HG03139 (cell line): ENCODE data around the gene COL4A2.
A peak's percentile ranks its signal among the peaks of the same experiment; 100 is the strongest.

ENCODE experiments used
- ATAC-seq: cut with Tn5 transposase; IDR thresholded peaks from one replicate; pipeline ENCODE4 v1.9.1; 2021; ENCODE audit not compliant: unreplicated experiment

Gene COL4A2

GRCh38 chr13:110351636-110352420, 44.7 kb downstream of the COL4A2 start:
- ATAC-seq: no peak

- no peak for ATAC-seq
These were observed 45.7 kb downstream of the COL4A2 start for GRCh38 chr13:110352735-110353134.

- ATAC-seq: no peak
These were observed 46.4 kb downstream of the COL4A2 start for GRCh38 chr13:110353339-110353977.

DNA sequence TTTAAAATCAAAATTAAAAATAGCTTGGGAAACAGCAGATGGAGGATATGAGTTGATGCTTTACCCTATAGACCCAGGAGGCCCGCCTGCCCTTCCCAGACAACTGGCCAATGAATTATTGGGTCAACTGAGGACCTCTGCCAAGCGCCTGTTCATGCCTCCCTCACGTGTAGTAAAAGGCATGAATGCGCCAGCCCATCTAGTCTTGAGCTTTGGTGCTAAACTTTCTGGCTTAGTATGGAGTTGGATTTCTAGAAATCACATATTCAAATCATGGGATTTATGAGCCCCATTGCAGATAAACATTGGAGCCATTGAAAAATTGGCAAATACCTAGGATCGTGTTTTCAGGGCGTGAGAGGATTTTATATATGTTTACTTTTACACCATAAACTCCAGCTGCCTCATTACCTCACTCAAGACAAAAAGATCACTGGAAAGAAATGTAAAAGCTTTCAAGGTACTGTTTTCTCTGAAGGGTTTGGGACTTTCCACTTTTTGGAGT, 47.1 kb downstream of the COL4A2 start:
- ATAC-seq: no peak

GRCh38 chr13:110354715-110355473, 47.8 kb downstream of the COL4A2 start:
- ATAC-seq: no peak

GRCh38 chr13:110356362-110356761, 49.3 kb downstream of the COL4A2 start:
- ATAC-seq: no peak

DNA sequence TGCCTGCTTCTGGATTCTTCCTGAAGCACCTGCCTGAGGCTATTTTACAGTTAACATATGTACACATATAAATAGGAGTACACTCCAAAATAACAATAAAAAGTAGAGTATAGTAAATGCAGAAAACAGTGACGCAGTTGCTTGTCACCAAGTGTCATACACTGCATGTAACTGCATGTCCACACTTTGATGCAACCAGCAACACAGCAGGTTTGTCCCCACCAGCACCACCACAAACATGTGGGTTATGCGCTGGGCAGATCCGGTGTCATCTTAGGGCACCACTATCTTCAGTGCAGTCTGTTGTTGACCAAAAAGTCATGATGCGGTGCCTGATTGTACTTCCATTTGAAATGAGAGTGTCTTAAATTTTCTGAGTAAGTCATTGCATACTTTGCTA, 51.3 kb downstream of the COL4A2 start:
- ATAC-seq: no peak

DNA sequence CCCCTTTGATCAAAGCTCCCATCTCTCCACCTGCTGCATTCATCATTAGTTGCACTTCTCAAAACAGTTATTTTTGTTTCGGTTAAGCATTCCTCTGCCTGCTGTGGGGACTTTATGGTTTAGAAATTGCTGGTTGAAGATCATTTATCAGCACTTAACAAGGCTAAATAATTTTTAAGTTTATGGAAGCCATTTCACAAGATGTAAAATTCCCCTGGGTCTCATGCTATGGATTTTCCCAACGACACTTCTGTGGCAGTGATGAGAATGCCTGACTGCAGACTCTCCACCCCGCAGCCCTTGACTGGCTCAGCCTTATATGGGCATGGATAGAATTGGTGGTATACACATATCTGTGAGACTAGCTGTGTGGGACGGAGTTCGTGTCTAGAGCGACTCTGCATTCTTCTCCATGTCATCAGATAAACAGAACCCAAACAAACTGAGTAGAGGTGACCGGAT, 52.8 kb downstream of the COL4A2 start:
- ATAC-seq: no peak

DNA sequence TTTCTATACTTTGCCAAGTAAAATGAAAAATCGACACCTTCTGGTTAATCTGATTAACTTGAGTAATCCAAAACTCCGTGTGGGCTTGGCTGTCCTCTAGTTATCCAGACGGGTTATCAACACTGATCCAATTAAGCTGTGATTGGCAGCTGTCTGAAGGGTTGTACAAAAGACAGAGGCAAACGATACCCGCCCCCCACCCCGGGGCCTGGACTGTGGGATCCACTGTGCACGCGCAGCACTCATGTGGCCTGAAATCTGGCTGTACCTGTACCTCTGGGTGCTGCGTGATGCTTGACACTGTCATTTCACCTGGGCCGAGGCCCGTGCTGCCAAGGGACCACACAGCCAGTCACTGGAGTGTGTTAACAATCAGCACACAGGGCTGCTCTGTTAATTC, 53.5 kb downstream of the COL4A2 start:
- no peak for ATAC-seq

- ATAC-seq: no peak
These were observed 54.4 kb downstream of the COL4A2 start for GRCh38 chr13:110361365-110361911.

DNA sequence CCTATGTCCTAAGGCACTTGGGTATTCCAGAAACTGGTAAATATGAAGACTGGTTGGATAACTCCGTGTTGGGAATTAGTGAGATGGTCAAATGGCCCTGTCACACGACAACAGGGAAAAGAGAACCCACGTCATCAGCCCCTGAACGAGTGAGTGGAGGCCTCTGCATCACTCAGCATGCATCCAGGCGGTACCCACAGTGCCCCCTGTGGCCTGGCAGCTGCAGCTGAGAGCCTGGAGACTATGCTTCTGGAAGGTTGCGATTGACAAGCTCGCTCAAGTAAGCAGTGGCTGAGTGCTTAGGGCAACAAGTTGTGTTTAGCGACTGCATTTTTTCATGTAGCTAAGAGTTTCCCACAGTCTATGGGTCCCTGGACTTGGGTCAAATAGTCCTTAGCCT, 55.9 kb downstream of the COL4A2 start:
- no peak for ATAC-seq

GRCh38 chr13:110364081-110364480, 57.0 kb downstream of the COL4A2 start:
- no peak for ATAC-seq

DNA sequence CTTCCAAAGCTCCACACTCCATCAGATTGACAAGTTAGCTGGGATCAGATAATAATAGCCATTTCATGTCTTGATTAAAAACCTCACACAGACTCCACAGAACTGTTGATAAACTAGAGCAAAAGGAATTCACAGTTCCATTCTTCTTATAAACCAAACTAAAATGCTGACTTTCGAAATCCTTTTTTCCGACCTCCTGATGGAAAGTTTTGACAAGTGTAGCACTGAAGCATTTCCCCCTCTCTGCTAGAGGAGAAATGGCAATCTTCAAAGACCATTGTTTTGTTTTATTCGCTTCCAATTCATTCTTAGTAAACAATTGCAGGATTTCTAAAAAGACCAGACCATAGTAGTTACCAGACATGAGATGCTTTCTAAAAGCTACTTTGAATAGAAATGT, 58.8 kb downstream of the COL4A2 start:
- no peak for ATAC-seq

DNA sequence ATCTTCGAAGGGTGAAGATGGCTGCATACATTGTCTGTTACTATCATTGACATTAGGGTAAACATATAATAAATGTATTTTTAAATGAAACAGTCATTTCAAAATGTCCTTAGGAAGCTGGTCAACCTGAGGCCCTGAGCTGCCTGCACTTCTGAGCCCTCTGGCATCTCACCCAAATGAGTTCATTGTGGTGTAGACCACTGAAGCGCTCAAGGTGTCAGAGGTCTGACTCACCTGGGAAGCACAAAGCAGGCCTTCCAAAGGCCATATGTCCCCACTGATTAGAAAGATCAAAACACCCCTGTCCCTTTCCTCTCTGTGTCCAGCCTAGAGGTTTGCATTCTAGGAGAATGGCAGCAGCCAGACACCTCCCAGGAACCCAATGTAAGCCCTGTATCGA, 59.6 kb downstream of the COL4A2 start:
- ATAC-seq: no peak

DNA sequence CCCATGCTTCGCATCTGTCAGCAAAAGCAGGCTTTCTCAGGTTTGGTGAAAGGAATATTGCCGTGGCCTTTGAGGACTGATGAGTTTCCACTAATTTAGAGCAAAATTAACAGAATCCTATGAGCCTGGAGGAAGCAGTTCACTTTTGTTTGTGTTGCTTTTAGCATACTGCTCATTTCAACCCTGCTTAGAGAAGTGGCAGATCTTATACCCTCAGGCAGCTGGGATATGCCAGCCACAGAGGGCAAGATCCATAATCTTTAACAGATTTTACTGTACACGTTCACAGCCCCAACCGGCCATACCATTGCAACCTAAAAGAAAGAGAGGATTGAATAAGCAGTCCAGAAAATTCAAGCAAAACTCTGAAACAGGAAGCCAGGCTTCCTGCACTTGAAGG, 60.5 kb downstream of the COL4A2 start:
- ATAC-seq: no peak

GRCh38 chr13:110368408-110368807, 61.3 kb downstream of the COL4A2 start:
- ATAC-seq: no peak

DNA sequence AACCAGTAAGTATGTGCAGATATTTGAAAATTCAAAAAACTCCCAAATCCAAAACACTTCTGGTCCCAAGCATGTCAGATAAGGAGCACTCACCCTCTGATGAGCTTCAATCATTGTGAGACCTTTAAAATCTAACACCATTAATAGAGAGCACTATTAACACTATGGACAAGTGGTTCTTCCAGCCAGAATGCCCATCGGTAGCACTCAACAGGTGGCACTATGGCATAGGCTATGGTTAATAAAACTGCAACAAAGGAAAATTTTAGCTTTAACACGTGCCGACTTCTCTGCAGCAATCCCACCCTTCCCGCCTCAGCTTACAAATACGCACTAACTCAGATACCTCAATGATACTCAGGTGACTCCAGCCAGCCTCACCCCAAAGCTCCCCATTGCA, 62.3 kb downstream of the COL4A2 start:
- ATAC-seq: no peak

DNA sequence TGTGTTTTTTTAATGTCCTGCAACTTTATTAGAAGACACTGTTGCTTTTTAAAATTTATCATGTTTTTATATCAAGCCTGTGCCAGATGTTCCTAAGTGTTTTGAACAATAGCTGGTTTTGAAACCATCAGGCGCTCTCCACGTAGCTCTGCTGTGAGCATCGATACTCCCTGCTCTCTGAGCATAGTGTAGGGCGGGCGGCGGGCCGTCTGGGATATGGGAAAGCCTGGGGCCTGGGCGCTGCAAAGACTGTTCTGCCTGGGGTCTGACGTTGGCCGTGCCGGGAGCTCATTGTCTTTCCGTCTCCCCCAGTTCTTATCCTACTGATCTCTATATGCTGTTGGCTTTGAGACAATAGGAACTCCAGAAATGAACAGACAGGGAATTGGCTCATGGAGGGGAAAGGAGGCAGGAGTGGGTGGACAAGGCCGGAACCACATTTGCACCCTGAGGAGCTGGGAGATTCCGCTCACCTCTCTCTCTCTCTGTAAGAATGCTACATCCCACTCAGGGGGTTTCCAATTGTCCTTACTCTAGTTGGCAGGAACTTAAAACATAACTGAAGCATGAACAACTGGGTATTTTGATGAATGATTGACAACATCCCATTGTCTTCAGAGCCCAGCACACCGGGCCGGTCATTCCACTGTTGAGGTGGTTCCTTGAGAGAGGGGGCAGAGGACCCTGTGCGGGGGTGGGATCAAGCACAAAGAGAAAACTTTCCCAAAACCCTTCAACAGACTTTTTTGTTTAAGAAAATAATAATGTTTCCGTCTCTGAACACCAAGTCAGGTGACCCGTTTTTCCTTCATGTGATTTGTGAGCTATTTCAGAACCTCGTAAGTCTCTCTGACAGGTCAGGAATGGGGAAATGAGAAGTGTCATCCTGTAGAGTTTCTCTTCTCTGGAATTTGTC, 64.7 kb downstream of the COL4A2 start:
- ATAC-seq: peak; percentile 72

DNA sequence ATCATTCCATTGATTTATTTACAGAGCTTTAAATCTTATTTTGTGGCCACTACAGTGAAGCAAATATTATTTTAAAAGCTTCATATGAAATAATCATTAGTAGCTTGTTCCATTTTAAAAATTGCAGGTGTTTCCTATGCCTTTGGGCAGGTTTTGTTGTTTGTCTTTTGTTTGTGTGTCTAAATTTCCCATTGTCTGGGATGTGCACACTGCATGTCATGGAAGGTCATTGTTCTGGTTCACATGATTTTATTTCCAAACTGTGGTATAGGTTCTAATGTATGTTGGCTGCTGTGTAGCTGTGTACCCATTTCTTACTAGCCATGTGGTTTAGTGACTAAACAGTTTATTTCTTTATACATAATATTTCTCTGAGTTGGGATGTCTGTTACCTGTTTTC, 65.6 kb downstream of the COL4A2 start:
- no peak for ATAC-seq

DNA sequence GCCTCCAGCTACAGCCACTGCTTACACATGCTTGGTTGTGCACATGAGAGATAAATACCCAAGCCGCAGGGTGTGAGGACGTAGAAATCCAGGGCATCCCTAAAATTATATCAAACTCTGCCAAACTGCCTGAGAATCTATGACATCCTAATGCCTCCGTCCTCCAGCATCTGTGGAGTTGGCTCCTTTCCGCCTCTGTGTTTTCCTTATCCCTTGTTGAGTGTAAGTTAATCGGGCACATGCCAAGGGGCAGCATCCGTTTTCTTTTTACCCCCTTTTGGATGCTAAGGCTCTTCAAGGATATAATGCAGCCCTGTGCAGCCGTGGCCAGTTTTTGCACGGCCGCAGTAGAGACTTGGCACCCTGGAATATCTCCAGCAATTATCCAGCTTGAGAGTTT, 66.5 kb downstream of the COL4A2 start:
- no peak for ATAC-seq
